Loucy (cell line): ENCODE measurements around the gene SBF2.

Experiments
- CTCF ChIP-seq: fragments of 200-600 bp; sonication (generic); conservative IDR thresholded peaks from 2 replicates; pipeline ENCODE4 v1.5.1; 2014; ENCODE audit warnings: mild to moderate bottlenecking, antibody characterized with exemption, low read length
- EZH2phosphoT487 ChIP-seq: fragments of 200-600 bp; IDR thresholded peaks from 2 replicates; pipeline ENCODE4 v1.6.1; 2018; ENCODE audit warnings: antibody characterized with exemption, mild to moderate bottlenecking, moderate library complexity, borderline replicate concordance

GRCh38 chr11:9796854-9797253 lies 497.2 kb downstream of the SBF2 start:
- no peak for TF ChIP-seq CTCF
- no peak for TF ChIP-seq EZH2phosphoT487
